ENCODE measurements around the gene NOL3. TPM values are rescaled to one million over a fixed set of nuclear protein-coding genes. Genes with fewer than 3 reads are reported as not detected.
A peak's percentile ranks its signal among the peaks of the same experiment; 100 is the strongest.

The NOL3 gene
- total RNA-seq, 1 donor from 2014 or later: 8.8 TPM

DNA sequence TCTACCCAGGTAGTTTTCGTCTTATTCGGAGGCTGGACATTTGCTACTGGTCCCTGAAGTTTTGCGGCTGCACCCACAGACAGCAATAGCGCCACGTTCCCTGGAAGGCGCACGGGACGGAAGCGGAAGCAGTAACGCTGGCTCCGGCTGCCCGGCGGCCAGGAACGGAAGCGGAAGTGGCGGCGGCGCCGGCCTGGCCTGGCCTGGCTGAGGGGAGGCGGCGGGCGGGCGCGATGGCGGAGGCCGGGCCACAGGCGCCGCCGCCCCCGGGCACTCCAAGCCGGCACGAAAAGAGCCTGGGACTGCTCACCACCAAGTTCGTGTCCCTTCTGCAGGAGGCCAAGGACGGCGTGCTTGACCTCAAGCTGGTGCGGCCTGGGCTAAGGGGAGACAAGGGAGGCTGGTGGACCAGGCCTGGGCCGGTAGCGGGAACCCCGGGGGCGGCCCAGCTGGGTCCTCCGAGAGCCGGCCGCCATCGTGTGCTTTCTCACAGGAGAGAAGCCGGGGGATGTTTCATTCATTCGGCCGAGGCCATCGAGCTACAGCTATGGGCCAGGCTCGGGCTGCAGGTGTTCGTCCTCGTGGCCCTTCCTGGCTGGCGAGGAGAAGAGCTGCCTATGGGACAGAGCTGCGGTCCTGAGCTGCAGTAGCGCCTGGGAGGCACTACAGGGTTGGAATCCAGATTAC lies 21.8 kb downstream of the NOL3 start, which contains the start of gene E2F4:
TSS of gene E2F4 (plus strand) at position 161 of the 687 bp plus-strand sequence. CDS start at position 234, 73 bp downstream.
- TF ChIP-seq, protein P1, sequence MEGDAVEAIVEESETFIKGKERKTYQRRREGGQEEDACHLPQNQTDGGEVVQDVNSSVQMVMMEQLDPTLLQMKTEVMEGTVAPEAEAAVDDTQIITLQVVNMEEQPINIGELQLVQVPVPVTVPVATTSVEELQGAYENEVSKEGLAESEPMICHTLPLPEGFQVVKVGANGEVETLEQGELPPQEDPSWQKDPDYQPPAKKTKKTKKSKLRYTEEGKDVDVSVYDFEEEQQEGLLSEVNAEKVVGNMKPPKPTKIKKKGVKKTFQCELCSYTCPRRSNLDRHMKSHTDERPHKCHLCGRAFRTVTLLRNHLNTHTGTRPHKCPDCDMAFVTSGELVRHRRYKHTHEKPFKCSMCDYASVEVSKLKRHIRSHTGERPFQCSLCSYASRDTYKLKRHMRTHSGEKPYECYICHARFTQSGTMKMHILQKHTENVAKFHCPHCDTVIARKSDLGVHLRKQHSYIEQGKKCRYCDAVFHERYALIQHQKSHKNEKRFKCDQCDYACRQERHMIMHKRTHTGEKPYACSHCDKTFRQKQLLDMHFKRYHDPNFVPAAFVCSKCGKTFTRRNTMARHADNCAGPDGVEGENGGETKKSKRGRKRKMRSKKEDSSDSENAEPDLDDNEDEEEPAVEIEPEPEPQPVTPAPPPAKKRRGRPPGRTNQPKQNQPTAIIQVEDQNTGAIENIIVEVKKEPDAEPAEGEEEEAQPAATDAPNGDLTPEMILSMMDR (IDR thresholded peaks at IDR 0.05; ENCODE audit: partially characterized antibody, unreplicated experiment): no peak
- Mint-ChIP-seq H3K27me3 (ENCODE audit: unreplicated experiment) (peaks cover 8% of the 10 kb centered on the region), H3K4me1 (ENCODE audit: low read depth, unreplicated experiment) (peaks cover 13% of the 10 kb centered on the region), H3K9me3 (ENCODE audit: unreplicated experiment) (peaks cover 17% of the 10 kb centered on the region), H3K4me3 (ENCODE audit: unreplicated experiment) (peak within 1 kb of the TSS; percentile 94), H3K36me3 (ENCODE audit: unreplicated experiment) (no peaks in the 10 kb centered on the region), H3K27ac (ENCODE audit: unreplicated experiment) (peak within 1 kb of the TSS; percentile 84)
- DNase-seq: peak; percentile 91

DNA sequence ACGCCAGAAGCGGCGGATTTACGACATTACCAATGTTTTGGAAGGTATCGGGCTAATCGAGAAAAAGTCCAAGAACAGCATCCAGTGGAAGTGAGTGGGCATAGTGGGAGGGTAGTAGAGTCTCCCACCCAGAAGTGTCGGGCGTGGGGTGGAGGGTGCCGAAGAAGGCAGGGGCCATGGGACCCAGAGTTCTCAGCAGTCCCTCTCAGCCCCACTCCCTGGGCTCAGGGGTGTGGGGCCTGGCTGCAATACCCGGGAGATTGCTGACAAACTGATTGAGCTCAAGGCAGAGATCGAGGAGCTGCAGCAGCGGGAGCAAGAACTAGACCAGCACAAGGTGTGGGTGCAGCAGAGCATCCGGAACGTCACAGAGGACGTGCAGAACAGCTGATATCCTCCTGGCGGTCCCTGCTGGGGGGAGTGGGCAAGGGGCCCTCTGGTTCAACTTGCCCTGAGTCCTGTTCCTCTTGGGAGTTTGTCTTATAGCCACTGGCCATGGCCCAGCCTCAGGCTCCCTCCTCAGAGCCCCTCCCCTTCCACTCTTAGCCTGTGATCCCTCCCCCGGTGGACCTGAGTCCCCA lies 22.5 kb downstream of the NOL3 start:
- Mint-ChIP-seq H3K4me3 (ENCODE audit: unreplicated experiment) (peak overlapping the region; percentile 94), H3K36me3 (ENCODE audit: unreplicated experiment) (no peaks in the 10 kb centered on the region), H3K27ac (ENCODE audit: unreplicated experiment) (peak overlapping the region; percentile 84), H3K9me3 (ENCODE audit: unreplicated experiment) (peaks cover 17% of the 10 kb centered on the region), H3K4me1 (ENCODE audit: low read depth, unreplicated experiment) (peaks cover 13% of the 10 kb centered on the region), H3K27me3 (ENCODE audit: unreplicated experiment) (peaks cover 8% of the 10 kb centered on the region)
- TF ChIP-seq, protein P1 (IDR thresholded peaks at IDR 0.05; ENCODE audit: partially characterized antibody, unreplicated experiment): no peak
- no peak for DNase-seq

DNA sequence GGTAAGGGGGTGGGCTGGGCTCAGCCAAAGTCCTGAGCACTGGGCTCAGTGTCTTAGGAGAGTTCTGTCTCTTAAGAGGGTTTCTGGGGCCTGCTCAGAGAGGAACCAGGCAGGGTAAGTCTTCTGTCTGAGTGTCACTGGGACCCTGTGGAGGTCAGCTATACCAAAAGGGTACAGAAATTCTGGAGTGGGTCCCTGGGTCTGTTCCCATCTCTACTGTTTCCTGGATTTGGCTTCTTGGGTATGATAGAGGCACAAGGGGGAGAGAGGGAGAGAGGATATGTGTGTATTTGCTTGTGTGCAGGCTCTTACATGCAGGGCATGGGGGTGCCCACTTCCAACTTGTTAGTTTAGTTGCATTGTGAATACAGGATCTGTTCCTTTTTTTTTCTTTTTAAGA lies 23.2 kb downstream of the NOL3 start:
- DNase-seq: no peak
- Mint-ChIP-seq H3K27me3 (ENCODE audit: unreplicated experiment) (peaks cover 8% of the 10 kb centered on the region), H3K36me3 (ENCODE audit: unreplicated experiment) (no peaks in the 10 kb centered on the region), H3K4me1 (ENCODE audit: low read depth, unreplicated experiment) (peaks cover 13% of the 10 kb centered on the region), H3K9me3 (ENCODE audit: unreplicated experiment) (peaks cover 17% of the 10 kb centered on the region), H3K27ac (ENCODE audit: unreplicated experiment) (peak overlapping the region; percentile 84), H3K4me3 (ENCODE audit: unreplicated experiment) (peak overlapping the region; percentile 94)
- TF ChIP-seq, protein P1 (IDR thresholded peaks at IDR 0.05; ENCODE audit: partially characterized antibody, unreplicated experiment): no peak

DNA sequence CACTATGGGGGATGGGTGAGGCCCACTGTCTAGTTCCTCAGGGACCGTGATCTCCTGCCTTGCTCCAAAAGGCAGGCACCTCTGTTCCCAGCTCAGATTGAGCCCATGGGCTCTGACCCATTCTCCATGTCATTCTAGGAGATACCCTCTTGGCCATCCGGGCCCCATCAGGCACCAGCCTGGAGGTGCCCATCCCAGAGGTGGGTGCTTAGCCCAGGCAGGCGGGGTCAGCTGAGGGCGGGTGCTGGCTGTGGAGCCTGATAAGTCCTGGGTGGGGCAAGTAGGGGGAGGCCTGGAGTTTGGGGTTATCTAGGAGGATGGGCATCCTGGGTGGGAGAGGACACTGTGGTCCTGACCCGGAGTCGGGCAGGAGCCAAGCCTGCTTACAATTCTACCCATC lies 23.9 kb downstream of the NOL3 start:
- peaks cover 8% of the 10 kb centered on the region for H3K27me3 Mint-ChIP-seq (ENCODE audit: unreplicated experiment)
- TF ChIP-seq, protein P1 (IDR thresholded peaks at IDR 0.05; ENCODE audit: partially characterized antibody, unreplicated experiment): no peak

DNA sequence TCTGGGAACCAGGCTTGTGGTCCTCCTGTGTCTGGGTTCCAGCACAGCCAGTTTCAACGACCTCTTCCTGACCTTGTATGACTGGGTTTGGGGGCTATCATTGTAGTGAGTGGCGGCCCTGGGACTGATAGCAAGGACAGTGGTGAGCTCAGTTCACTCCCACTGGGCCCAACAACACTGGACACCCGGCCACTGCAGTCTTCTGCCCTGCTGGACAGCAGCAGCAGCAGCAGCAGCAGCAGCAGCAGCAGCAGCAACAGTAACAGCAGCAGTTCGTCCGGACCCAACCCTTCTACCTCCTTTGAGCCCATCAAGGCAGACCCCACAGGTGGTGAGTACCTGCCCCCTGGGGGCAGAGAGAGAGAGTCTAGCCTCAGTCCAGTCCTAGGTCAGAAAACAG lies 25.3 kb downstream of the NOL3 start:
- H3K4me3 Mint-ChIP-seq (ENCODE audit: unreplicated experiment): no peak overlapping the region
- H3K4me1 Mint-ChIP-seq (ENCODE audit: low read depth, unreplicated experiment): peaks cover 15% of the 10 kb centered on the region
- no peaks in the 10 kb centered on the region for H3K36me3 Mint-ChIP-seq (ENCODE audit: unreplicated experiment)
- TF ChIP-seq, protein P1 (IDR thresholded peaks at IDR 0.05; ENCODE audit: partially characterized antibody, unreplicated experiment): no peak
- H3K9me3 Mint-ChIP-seq (ENCODE audit: unreplicated experiment): peaks cover 18% of the 10 kb centered on the region
- peaks cover 9% of the 10 kb centered on the region for H3K27me3 Mint-ChIP-seq (ENCODE audit: unreplicated experiment)
- no peak overlapping the region for H3K27ac Mint-ChIP-seq (ENCODE audit: unreplicated experiment)
- no peak for DNase-seq

More for the DNA sequence above, 23.9 kb downstream of the NOL3 start:
- H3K36me3 Mint-ChIP-seq (ENCODE audit: unreplicated experiment): no peaks in the 10 kb centered on the region
- peak overlapping the region; percentile 94 for H3K4me3 Mint-ChIP-seq (ENCODE audit: unreplicated experiment)
- DNase-seq: no peak
- H3K27ac Mint-ChIP-seq (ENCODE audit: unreplicated experiment): no peak overlapping the region
- H3K4me1 Mint-ChIP-seq (ENCODE audit: low read depth, unreplicated experiment): peaks cover 13% of the 10 kb centered on the region
- H3K9me3 Mint-ChIP-seq (ENCODE audit: unreplicated experiment): peaks cover 17% of the 10 kb centered on the region
